ENCODE data around the gene DDX49. TPM values are rescaled to one million over a fixed set of nuclear protein-coding genes. Genes with fewer than 3 reads are reported as not detected.

The DDX49 gene
- total and polyA plus RNA-seq, 9 of the 15 experiments (the other 6 are each of a cell fraction or from before 2014, with no cell fraction given), result 1.1 to 113 (median 45.7) TPM

- in situ Hi-C loops (cut with MboI) (no loop called here), intact Hi-C loops (cut with micrococcal nuclease) (no loop called here)
- Histone ChIP-seq H3K36me3 (ENCODE audit: control insufficient read depth, insufficient read depth, low read length) (peaks cover 40% of the 10 kb centered on the region; the same call in 2 of the 3 replicates), H3K9me3 (replicated peaks; ENCODE audit: control insufficient read depth, insufficient read depth, low read depth, low read length) (no peaks in the 10 kb centered on the region), H2AFZ (ENCODE audit: low read depth, low read length) (no peak overlapping the region), H4K20me1 (replicated peaks; ENCODE audit: control insufficient read depth, insufficient read depth, low read length) (0 out of 2 replicates have a peak, but pooled peaks cover 3% of the 10 kb centered on the region), H3K27ac (ENCODE audit: extremely low read depth, low read depth, low read length) (no peak overlapping the region), H3K4me2 (ENCODE audit: insufficient read depth, low read length) (no peak overlapping the region), H3K9ac (ENCODE audit: insufficient read depth in 1 of 2, low read depth in 2 of 2, low read length in 2 of 2) (no peak overlapping the region), H3K4me3 (no peak overlapping the region), H3K9me1 (ENCODE audit: control insufficient read depth, insufficient read depth, low read length) (peaks cover 2% of the 10 kb centered on the region), H3K79me2 (ENCODE audit: control insufficient read depth, insufficient read depth, low read length) (no peaks in the 10 kb centered on the region), H3K27me3 (ENCODE audit: control insufficient read depth in 2 of 2, insufficient read depth in 2 of 2, low read length in 2 of 2) (no peaks in the 10 kb centered on the region), H3K4me1 (replicated peaks in 1 of 2; ENCODE audit: control insufficient read depth in 2 of 2, insufficient read depth in 2 of 2, low read length in 2 of 2) (peaks cover 4 to 25% of the 10 kb centered on the region in 2 experiments; a peak in 4 of 5 replicates)
- WGBS (ENCODE audit: insufficient coverage, low coverage, missing lambda C conversion rate), result 90% methylated on average over 17 of the region's 26 CpGs
- no peak for DNase-seq (ENCODE audit: extremely low read depth in 1 of 4, low spot score in 3 of 4)
- BruUV-seq (replicated peaks), result TSS peak; percentile 70
- ChIA-PET CTCF (ENCODE audit: low intra/inter-chr PET ratio) (no interaction called here), POLR2A (interaction anchor here (0.5 to 4.6 kb wide), 5 partner anchors 9 to 384 kb away, joined by 3 to 34 read pairs (median 3); partner anchors contain the start of genes COPE and DDX49)
- FAIRE-seq, result no peak
- no peak for ATAC-seq
- no peak for TF ChIP-seq RBM39 (optimal IDR thresholded peaks at IDR 0.05; ENCODE audit: low read depth, low read length)
- TF ChIP-seq RBM15 (IDR thresholded peaks at IDR 0.05; ENCODE audit: insufficient read depth, low read length), result no peak
- TF ChIP-seq POLR2A (conservative IDR thresholded peaks at IDR 0.05), result no peak
- no peak for TF ChIP-seq ELF2 (CRISPR knock-in tag; IDR thresholded peaks at IDR 0.05)
- peak; percentile 95 for TF ChIP-seq ZKSCAN8 (CRISPR knock-in tag; IDR thresholded peaks at IDR 0.05)
- TF ChIP-seq, protein P1, sequence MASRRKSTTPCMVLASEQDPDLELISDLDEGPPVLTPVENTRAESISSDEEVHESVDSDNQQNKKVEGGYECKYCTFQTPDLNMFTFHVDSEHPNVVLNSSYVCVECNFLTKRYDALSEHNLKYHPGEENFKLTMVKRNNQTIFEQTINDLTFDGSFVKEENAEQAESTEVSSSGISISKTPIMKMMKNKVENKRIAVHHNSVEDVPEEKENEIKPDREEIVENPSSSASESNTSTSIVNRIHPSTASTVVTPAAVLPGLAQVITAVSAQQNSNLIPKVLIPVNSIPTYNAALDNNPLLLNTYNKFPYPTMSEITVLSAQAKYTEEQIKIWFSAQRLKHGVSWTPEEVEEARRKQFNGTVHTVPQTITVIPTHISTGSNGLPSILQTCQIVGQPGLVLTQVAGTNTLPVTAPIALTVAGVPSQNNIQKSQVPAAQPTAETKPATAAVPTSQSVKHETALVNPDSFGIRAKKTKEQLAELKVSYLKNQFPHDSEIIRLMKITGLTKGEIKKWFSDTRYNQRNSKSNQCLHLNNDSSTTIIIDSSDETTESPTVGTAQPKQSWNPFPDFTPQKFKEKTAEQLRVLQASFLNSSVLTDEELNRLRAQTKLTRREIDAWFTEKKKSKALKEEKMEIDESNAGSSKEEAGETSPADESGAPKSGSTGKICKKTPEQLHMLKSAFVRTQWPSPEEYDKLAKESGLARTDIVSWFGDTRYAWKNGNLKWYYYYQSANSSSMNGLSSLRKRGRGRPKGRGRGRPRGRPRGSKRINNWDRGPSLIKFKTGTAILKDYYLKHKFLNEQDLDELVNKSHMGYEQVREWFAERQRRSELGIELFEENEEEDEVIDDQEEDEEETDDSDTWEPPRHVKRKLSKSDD (conservative IDR thresholded peaks at IDR 0.05; ENCODE audit: low read length), result no peak
- TF ChIP-seq YY1 (IDR thresholded peaks at IDR 0.05; ENCODE audit: borderline replicate concordance in 1 of 3, control insufficient read depth in 1 of 3, extremely low read depth in 1 of 3, insufficient read depth in 3 of 3, insufficient read length in 1 of 3, insufficient replicate concordance in 2 of 3, low read depth in 1 of 3, low read length in 2 of 3), result no peak
- TF ChIP-seq SMARCE1 (IDR thresholded peaks at IDR 0.05), result no peak
- TF ChIP-seq JUNB (CRISPR knock-in tag; conservative IDR thresholded peaks at IDR 0.05), result no peak
- TF ChIP-seq POLR2G (IDR thresholded peaks at IDR 0.05; ENCODE audit: low read depth, low read length), result peak; percentile 51
- TF ChIP-seq THRB (CRISPR knock-in tag; conservative IDR thresholded peaks at IDR 0.05), result no peak
- no peak for TF ChIP-seq KDM2B (CRISPR knock-in tag; IDR thresholded peaks at IDR 0.05)
- peak; percentile 20 for TF ChIP-seq RBM22 (IDR thresholded peaks at IDR 0.05; ENCODE audit: low read depth, low read length, poor library complexity, severe bottlenecking)
- TF ChIP-seq, protein P2, sequence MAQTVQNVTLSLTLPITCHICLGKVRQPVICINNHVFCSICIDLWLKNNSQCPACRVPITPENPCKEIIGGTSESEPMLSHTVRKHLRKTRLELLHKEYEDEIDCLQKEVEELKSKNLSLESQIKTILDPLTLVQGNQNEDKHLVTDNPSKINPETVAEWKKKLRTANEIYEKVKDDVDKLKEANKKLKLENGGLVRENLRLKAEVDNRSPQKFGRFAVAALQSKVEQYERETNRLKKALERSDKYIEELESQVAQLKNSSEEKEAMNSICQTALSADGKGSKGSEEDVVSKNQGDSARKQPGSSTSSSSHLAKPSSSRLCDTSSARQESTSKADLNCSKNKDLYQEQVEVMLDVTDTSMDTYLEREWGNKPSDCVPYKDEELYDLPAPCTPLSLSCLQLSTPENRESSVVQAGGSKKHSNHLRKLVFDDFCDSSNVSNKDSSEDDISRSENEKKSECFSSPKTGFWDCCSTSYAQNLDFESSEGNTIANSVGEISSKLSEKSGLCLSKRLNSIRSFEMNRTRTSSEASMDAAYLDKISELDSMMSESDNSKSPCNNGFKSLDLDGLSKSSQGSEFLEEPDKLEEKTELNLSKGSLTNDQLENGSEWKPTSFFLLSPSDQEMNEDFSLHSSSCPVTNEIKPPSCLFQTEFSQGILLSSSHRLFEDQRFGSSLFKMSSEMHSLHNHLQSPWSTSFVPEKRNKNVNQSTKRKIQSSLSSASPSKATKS (CRISPR knock-in tag; IDR thresholded peaks at IDR 0.05), result no peak
- TF ChIP-seq ZSCAN29 (IDR thresholded peaks at IDR 0.05), result no peak
- no peak for TF ChIP-seq FOXK1 (CRISPR knock-in tag; IDR thresholded peaks at IDR 0.05; ENCODE audit: borderline replicate concordance)
These were observed 8.7 kb downstream of the DDX49 start for GRCh38 chr19:18928018-18928805.

All from K562 (cell line).